ENCODE data around the gene NT5E.

The NT5E gene

DNA sequence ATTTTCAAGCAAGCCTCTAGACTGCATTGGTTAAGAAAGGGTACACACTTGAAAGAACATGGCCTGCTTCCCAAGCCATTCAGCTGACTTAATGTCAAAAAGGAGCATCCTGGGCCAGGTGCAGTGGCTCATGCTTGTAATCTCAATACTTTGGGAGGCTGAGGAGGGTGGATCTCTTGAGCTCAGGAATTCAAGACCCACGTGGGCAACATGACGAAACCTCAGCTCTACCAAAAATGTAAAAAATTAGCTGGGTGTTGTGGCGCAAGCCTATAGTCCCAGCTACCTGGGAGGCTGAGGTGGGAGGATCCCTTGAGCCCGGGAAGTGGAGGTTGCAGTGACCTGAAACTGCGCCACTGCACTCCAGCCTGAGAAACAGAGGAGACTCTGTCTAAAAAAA lies 26.9 kb upstream of the NT5E start:
- DNase-seq, result no peak

DNA sequence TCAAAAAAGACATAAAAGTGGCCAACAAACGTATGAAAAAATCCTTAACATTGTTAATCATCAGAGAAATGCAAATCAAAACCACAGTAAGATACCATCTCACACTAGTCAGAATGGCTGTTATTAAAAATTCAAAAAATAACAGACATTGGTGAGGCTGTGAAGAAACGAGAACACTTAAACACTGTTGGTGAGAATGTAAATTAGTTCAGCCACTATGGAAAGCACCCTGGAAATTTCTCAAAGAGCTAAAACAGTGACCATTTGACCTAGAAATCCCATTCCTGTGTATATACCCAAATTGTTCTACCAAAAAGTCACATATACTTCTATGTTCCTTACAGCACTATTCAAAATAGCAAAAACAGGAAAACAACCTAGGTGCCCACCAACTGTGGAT lies 24.9 kb upstream of the NT5E start:
- no peak for DNase-seq

DNA sequence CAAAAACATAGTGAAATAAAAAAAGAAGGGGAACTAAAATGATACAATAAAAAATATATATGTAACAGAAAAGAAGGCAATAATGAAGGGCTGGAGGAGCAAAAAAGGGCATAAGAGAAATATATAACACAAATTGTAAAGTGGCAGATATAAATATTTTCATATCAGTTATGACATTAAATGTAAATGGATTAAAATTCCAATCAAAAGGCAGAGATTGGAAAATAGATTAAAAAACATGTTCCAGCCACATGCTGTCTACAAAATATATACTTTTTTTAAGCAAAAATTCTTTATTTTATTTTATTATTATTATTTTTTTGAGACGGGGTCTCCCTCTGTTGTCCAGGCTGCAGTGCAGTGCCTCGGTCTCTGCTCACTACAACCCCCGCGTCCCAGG lies 23.9 kb upstream of the NT5E start:
- DNase-seq, result no peak

DNA sequence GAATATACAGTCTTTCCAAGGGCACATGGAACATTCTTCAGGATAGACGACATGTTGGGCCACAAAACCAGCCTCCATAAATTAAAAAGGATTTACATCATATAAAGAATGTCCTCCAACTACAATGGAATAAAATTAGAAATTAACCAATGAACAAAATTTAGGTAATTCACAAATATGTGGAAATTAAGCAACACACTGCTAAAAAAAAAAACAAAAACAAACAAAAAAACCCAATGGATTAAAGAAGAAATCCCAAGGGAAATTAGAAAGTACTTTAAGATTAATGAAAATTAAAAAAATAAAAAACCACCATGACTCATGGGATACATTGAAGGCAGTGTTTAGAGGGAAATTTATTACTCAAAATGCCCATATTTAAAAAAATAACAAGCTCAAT lies 21.4 kb upstream of the NT5E start:
- no peak for DNase-seq

DNA sequence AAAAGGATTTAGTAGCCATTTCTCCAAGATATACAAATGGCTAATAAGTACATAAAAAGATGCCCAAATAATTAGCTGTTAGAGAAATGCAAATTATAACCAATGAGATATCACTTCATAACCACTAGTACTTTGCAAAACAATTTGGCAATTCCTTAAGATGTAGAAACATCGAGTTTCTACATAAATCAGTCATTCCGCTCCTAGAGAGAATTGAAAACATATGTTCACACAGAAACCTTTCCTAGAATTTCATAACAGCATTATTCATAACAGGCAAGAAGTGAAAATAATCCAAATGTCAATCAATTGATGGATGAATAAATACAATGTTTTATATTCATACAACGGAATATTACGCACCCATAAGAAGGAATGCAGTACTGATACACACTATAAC lies 20.5 kb upstream of the NT5E start:
- DNase-seq, result no peak

DNA sequence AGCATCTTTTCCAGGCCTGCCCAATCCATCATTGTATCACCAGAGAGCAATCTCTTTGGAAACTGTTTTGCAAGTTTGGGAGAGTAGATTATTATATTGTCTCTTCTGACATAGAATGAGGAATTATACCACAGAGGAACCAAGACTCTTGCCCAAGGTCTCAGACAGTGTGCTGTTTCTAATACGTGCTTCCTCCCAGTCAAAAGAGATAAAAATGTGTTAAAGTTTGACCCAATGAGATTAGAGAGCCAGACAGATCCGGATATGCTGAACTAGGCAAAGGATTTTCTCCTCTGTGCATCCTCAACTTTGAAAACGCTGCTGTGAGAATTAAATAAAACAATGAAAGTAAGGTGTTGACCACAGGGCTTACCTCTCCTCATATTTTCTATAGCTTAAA lies 18.6 kb upstream of the NT5E start:
- no peak for DNase-seq

DNA sequence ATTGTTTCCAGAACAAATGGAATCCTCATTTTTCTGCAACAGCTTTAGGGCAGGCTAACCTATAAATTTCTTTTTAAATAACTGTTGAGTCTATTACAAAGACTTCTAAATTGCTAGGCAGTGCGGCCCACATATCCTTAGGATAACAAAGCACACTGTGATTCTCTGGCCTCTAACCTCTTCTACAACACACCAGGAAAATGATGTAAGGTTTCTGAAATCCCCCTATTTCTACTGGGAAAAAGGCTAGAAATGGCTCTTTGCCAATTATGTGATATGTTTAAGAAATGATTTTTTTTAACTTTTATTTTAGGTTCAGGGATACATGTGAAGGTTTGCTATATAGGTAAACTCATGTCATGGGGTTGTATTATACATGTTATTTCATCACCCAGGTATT lies 17.3 kb upstream of the NT5E start:
- no peak for DNase-seq

DNA sequence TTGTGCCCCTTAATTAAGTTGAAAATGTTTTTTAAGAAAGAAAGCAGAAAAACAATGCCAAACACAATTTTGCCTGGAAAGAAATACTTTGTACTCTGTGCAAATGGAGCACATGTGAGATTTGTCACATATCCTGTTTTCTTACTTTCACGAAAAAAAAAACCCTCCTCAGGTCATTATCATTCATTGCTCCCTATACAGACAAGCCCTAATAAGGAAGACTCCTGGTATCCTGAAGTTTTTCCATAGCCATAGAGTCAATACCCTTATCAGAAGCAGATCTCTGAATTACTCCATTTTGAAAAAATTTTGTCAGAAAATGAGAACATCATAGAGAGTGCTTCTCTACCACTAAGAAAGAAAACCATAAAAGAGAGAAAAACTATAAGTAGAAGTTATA lies 14.0 kb upstream of the NT5E start:
- DNase-seq, result no peak

DNA sequence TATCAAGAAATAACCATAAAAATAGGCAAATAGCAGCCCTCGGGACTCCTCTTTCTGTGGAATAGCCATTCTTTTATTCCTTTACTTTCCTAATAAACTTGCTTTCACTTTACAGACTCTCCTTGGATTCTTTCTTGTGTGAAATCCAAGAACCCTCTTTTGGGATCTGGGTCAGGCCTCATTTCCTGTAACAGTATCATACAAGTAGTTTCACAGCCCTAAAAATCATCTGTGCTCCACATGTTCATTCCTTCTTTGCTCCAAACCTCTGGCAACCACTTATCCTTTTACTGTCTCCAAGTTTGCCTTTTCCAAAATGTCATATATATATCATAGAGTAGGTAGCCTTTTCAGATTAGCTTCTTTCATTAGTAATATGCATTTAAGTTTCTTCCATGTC lies 13.5 kb upstream of the NT5E start:
- no peak for DNase-seq

DNA sequence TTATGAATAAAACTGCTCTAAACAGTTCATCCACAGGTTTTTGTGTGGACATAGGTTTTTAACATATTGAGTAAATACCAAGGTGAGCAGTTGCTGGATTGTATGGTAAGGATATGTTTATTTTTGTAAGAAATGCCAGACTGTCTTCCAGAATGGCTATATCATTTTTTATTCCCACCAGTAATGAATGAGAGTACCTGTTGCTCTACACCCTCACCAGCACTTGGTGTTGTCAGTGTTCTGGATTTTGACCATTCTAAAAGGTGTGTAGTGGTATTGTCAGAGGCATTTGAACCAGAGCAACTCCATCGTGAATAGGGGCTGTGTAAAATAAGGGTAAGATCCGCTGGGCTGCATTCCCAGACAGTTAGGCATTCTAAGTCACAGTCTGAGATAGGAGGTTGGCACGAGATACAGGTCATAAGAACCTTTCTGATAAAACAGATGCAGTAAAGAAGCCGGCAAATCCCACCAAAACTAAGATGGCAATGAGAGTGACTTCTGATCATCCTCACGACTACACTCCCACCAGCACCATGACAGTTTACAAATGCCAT lies 12.9 kb upstream of the NT5E start:
- no peak for DNase-seq

DNA sequence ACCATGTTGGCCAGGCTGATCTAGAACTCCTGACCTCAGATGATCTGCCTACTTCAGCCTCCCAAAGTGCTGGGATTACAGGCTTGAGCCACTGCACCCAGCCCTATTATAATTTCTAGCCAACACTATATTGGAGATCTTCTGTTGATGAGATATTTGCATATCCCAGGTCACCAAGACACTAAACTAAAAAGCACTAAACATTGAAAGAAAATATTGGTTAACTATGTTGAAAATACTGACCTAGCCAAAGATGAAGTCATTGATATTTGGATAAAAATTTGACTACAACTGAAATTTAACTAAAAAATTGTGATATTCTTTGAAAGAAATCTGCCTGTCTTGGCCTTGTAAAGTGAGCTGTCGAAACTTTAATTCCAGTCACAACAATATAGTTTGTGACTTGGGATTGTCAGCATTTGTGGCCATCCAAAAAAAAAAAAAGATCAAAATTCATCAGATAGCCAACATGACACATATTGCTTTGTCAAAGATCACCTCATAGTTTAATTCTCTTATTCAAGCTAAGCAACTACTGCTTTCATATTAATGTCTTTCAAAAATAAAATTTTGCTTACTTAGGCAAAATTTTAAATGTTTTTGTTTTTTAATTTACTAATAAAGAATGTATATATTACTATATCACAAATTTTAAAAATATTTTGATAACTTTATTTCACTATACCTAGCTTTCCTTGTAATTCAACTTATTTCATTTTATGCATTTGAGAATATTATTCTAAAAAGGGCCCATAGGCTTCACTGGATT lies 6.3 kb upstream of the NT5E start:
- no peak for DNase-seq

DNA sequence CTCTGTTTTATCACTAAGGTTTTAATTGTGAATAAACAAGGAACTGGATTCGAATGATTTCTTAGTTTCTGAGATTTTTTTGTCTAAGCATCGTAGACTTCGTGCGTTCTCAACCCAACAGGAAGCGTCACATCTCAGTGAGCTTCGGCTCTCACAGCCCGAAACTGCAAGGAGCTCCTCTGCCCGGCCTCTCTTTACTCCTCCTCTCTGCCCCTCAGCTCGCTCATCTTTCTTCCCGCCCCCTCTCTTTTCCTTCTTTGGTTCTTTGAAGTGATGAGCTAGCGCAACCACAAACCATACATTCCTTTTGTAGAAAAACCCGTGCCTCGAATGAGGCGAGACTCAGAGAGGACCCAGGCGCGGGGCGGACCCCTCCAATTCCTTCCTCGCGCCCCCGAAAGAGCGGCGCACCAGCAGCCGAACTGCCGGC lies 480 bp upstream of the NT5E start:
- no peak for DNase-seq

DNA sequence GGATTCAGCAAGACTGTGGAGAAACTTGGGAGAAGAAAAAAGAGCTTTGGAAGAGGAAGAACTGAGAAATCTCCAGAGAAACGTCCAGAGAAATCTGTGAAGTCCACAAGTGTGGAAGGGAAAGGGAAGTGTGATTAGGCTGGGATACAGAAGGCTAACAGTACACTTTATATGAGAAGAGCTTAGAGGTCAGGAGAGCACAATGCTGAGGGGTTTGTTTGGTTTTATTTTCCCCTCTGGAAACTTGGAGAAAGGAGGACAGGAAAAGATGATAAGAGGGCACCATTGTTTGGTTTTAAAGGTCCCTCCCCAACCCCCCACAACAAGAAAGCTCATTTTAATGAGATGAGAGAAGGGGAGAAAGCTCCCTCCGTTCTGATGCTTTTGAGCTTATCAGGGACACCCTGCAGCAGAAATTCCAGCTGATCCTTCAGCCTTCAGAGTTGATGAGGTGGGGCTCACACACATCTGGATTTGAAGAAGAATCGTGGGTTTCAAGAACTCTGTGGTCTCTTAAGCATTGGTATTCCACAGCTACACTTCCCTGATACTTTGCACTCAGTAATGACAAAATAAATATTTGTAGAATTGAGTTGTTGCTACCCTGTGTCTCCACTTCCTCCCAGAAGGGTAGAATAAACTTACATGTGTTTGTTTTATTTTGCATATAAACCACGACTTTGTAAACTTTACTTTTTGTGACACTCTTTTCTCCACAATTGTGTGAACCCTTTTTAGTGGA lies 1.9 kb downstream of the NT5E start:
- DNase-seq, result no peak

DNA sequence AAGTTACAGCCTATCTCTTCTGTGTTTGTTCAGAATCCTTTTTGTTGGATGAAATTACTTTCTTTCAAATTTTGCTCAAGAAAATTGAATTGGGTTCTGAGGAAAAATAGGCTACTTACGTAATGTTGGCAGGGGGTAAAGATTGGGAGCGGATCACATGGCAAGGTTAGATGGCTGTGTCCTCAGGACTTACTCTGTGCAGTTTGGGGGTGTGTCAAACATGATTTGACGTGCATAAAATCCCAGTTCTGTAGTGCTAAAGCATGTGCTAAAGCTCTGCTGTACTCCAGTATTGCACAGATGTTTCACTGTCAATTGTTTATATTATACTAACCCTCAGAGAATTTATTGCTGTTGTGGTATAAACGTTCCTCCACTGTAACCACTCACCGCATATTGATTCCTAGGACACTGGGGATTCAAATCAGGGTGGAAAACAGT lies 2.6 kb downstream of the NT5E start:
- no peak for DNase-seq

DNA sequence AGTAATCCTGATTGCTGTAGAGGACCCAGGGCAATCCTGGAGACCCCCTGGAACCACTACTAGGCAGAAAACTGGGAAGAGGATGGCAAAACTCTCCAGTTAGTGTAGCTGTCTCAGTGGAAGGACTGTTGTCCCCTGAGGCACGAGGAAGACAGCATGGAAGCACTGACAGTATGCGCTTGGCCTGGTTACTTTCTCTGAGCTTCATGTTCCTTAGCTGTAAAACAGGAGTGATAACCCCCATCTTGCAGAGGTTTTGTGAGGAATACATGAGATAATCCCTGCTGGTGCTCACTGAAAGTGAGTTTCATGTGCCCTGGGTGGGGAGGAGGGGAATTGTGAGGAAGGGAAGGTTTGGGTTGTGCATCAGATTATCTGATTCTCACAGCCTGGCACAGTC lies 3.2 kb downstream of the NT5E start:
- DNase-seq, result no peak

DNA sequence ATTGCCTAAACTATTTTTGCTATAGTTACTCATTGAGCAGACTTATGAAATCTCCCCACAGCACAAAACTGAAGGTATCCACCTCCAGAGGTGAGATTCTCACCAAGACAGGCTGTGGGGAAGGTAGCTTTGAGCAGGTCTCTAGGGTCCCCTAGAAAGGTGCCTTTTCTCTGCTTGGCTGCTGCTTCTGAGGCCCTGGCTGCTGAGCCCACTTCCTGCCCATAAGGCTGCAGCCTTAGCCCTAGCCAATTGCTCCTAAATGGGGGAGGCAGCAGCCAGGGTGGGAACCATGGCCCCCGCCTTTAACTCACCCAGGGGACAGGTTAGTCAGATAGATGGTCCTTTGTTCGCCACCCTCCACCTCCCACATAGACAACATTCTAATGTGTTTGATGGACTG lies 3.6 kb downstream of the NT5E start:
- no peak for DNase-seq

DNA sequence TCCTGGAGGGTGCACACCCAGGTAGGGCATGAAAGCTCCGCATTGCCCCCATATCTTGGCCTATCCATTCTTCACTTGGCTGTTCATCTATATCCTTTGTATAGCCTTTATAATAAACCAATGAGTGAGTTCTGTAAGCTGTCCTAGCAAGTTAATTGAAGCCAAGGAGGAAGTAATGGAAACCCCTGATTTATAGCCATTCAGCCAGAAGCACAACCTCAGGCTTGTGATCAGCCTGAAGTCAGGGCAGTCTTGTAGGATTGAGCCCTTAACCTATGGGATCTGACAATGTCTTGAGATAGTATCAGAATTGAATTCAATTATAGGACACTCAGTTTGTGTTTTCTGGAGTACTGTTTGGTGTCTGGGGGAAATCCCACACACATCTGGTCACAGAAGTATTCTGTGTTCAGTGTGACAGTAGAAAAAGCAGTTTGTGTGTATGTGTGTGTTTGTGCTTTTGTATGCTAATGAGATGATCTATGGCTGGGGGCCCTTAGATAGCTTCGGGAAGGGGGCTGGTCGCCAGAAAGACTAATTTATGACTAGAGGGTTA lies 5.7 kb downstream of the NT5E start:
- no peak for DNase-seq

DNA sequence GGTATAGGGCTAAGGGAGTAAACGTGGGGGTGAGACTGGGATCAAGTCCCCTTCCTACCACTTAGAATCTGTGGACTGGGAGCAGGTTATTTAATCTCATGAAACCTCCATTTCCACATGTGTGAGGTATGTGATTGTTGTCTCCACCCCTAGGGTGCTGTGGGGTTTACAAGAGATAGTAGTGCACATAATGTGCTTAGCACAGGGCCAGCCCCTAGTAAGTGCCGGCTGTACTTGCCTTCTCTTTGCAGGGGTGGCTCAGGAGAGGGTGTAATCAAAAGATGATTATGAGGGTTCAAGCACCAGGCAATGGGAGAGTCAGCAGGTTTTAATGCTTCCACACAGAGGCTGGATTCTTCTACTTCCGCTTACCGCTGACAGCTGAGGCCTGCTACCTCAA lies 6.9 kb downstream of the NT5E start:
- DNase-seq, result no peak

DNA sequence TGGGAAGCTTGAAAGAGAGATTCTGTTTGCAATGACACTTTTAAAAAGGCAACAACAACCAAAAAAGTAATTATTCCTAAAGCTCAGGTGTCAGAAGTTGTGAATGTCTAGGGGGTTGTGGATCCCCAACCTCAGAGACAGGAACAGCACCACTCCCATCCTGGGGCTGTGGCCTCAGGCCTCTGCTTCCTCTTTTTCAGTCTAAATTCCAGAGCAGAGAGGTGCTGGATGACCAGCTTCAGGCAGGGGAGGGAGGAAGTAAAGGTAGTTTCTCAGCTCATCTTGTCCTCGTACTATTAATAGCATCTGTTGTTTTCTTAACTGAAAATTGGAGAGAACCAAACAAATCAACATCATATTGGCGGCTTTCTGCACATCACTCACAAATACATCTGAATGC lies 8.3 kb downstream of the NT5E start:
- DNase-seq, result no peak

DNA sequence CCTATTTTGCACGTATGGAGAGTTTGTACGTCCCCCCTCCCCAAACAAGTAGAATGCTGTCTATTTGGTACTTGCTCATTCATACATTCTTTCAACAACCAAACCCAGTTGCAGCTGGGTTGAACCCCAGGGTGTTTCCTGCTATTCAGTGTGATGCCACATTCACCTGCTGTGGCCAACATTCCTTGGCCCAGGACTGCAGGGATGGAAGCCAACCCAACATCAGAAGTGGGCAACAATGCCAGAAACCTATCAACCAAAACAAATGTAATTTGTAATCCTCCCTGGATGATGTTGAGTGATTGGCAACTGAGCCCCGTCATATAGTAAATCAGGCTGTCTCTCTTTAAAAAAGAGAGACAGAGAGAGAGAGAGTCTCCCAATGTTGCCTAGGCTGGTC lies 8.9 kb downstream of the NT5E start:
- DNase-seq, result no peak

DNA sequence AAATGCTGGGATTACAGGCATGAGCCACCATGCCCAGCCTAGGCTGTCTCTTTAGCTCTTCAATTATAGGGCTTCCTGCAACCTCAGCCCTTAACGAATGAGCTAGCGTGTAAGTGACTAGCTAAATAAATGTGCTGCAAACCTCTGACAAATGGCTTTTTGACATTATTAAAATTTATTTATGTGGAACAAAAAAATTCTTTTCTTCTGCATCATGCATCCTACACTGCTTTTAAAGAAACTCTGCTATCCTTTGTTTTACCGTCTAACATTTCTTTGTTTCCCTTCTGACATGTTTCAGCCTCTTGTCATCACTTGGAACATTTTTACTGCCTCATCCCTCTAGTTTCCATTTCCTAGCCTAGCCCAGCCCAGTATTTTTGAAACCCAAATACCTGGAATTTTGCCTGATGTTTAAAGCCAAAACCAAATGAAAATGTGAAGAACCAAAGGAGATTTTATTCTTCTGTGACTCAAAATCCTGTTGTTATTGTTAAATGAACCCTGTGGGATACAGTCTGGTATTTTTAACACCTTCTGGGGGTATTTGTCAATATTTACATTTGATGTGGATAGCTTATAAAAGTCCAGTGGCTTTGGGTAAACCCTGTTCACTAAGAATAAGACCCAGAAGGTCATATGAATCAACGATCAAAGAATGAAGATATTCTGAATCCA lies 9.5 kb downstream of the NT5E start:
- DNase-seq, result no peak

DNA sequence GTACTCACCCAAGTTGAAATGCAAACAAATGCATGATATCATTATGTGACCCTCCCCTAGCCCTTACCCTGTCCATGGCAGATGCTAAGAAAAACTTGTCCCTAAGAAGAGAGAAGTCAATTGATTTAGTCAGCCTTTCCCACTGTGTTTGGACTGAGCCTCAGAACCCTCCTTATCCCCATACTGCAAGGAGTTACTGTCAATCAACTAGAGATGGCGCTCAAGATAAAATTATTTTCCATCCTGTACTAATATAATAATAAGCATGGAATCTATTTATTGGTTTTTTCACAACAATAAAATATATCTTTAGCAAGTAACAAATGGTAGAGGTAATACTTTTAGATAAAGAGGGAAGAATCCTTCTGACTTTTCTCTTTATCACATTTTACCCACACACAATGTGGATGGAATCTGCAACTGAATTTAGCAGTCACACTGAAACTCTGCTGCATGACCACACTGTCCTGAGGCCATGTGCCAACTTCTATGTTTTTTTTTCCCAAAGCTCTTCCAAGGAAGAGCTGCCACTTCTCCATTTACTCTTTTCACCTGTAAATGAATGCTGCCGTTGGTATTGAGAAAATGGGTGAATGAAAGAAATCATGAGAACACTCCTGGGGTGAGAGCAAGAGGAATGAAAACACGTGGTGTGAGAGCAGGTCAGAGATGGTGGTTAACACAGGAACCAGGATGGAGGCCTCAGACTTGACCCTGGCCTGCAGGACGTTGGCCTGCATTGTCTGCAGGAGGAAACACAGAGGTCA lies 10.5 kb downstream of the NT5E start:
- DNase-seq, result no peak
